SK-N-SH (cell line): ENCODE results near the gene ORC4.

Experiments
- EP300 ChIP-seq, 2 experiments: IDR thresholded peaks; 2 replicates each; pipeline versions ENCODE4 v1.4.0 to v1.6.1; 2012; ENCODE audit warnings: borderline replicate concordance in 1 of 2, low read depth in 1 of 2, low read length in 1 of 2
- FOXJ3 ChIP-seq: sonication (generic); formaldehyde crosslinking; IDR thresholded peaks from 2 replicates; pipeline ENCODE4 v1.5.1; 2020; ENCODE audit warnings: mild to moderate bottlenecking, missing genetic modification reagents
- FOXM1 ChIP-seq: IDR thresholded peaks from 2 replicates; pipeline ENCODE4 v1.4.0; 2012; ENCODE audit warnings: low read depth, mild to moderate bottlenecking
- MXI1 ChIP-seq: IDR thresholded peaks from 2 replicates; pipeline ENCODE4 v1.6.1; 2012; ENCODE audit warnings: mild to moderate bottlenecking, low read depth, low read length, improper control_type of control experiment
- NRF1 ChIP-seq: IDR thresholded peaks from 2 replicates; pipeline ENCODE4 v1.6.1; 2012; ENCODE audit warnings: low read depth, mild to moderate bottlenecking, low read length
- PBX3 ChIP-seq: IDR thresholded peaks from 2 replicates; pipeline ENCODE4; 2012
- POLR2AphosphoS5 ChIP-seq: IDR thresholded peaks from 2 replicates; pipeline ENCODE4 v1.6.1; 2012; ENCODE audit warnings: low read depth, low read length
- RCOR1 ChIP-seq: fragments of 150-350 bp; IDR thresholded peaks from 2 replicates; pipeline ENCODE4 v1.6.1; 2017; ENCODE audit warnings: antibody characterized with exemption, low read length
- TAF1 ChIP-seq: IDR thresholded peaks from 2 replicates; pipeline ENCODE4 v1.6.1; 2012; ENCODE audit warnings: low read depth, mild to moderate bottlenecking, low read length, moderate library complexity, borderline replicate concordance
- TEAD4 ChIP-seq: IDR thresholded peaks from 2 replicates; pipeline ENCODE4 v1.4.0; 2012; ENCODE audit warnings: mild to moderate bottlenecking, borderline replicate concordance; ENCODE audit not compliant: insufficient read depth
- YY1 ChIP-seq: IDR thresholded peaks from 2 replicates; pipeline ENCODE4 v1.4.0; 2012; ENCODE audit warnings: low read depth, mild to moderate bottlenecking
- TF ChIP-seq, protein P1 (sequence below): fragments of 200-600 bp; sonication (generic); IDR thresholded peaks from 2 replicates; pipeline ENCODE4 v1.6.1; 2017; ENCODE audit warnings: antibody characterized with exemption, mild to moderate bottlenecking, moderate library complexity
- TF ChIP-seq, protein P2 (sequence below): IDR thresholded peaks from 2 replicates; pipeline ENCODE4 v1.4.0; 2012; ENCODE audit warnings: low read depth
- TF ChIP-seq, protein P3 (sequence below): fragments of 150-350 bp; IDR thresholded peaks from 2 replicates; pipeline ENCODE4 v1.6.1; 2016; ENCODE audit warnings: mild to moderate bottlenecking, low read depth, low read length

DNA sequence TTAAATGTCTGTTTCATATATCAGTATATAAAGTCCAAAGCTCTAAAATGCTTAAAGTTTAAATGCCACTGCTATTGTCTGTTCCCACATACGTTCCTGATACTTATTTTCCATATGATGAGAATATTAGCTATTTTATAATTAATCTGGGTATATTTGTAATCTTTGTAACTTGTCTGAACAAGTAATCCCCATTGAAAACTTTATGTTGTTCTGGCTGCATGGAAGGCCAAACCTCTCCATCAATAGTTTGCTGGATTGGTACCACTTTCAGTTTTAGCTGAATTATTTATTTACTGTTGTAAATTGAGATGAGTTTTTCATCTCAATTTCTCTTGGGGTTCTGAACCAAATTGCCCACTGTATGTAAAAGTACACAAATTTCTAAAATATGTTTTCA is 1.8 kb upstream of the ORC4 start:
- no peak for TF ChIP-seq TAF1
- TF ChIP-seq, protein P1, sequence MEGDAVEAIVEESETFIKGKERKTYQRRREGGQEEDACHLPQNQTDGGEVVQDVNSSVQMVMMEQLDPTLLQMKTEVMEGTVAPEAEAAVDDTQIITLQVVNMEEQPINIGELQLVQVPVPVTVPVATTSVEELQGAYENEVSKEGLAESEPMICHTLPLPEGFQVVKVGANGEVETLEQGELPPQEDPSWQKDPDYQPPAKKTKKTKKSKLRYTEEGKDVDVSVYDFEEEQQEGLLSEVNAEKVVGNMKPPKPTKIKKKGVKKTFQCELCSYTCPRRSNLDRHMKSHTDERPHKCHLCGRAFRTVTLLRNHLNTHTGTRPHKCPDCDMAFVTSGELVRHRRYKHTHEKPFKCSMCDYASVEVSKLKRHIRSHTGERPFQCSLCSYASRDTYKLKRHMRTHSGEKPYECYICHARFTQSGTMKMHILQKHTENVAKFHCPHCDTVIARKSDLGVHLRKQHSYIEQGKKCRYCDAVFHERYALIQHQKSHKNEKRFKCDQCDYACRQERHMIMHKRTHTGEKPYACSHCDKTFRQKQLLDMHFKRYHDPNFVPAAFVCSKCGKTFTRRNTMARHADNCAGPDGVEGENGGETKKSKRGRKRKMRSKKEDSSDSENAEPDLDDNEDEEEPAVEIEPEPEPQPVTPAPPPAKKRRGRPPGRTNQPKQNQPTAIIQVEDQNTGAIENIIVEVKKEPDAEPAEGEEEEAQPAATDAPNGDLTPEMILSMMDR, result no peak
- TF ChIP-seq TEAD4, result no peak
- TF ChIP-seq, protein P2, sequence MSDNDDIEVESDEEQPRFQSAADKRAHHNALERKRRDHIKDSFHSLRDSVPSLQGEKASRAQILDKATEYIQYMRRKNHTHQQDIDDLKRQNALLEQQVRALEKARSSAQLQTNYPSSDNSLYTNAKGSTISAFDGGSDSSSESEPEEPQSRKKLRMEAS, result no peak
- TF ChIP-seq MXI1, result no peak
- TF ChIP-seq, protein P3, sequence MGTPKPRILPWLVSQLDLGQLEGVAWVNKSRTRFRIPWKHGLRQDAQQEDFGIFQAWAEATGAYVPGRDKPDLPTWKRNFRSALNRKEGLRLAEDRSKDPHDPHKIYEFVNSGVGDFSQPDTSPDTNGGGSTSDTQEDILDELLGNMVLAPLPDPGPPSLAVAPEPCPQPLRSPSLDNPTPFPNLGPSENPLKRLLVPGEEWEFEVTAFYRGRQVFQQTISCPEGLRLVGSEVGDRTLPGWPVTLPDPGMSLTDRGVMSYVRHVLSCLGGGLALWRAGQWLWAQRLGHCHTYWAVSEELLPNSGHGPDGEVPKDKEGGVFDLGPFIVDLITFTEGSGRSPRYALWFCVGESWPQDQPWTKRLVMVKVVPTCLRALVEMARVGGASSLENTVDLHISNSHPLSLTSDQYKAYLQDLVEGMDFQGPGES, result no peak
- no peak for TF ChIP-seq NRF1
- TF ChIP-seq YY1, result no peak
- no peak for TF ChIP-seq PBX3
- TF ChIP-seq RCOR1, result no peak
- TF ChIP-seq EP300 (IDR thresholded peaks at IDR 0.05; ENCODE audit: borderline replicate concordance in 1 of 2, low read depth in 1 of 2, low read length in 1 of 2), result no peak
- no peak for TF ChIP-seq FOXM1
- no peak for TF ChIP-seq POLR2AphosphoS5
- no peak for TF ChIP-seq FOXJ3 (CRISPR knock-in tag)
